Measurements from ENCODE around the gene RGS8.
"Not testable (repeated sequence)": the region's sequence is repeated elsewhere in the genome, so short reads cannot be mapped to it uniquely, and the experiment has no call there.

The RGS8 gene

DNA sequence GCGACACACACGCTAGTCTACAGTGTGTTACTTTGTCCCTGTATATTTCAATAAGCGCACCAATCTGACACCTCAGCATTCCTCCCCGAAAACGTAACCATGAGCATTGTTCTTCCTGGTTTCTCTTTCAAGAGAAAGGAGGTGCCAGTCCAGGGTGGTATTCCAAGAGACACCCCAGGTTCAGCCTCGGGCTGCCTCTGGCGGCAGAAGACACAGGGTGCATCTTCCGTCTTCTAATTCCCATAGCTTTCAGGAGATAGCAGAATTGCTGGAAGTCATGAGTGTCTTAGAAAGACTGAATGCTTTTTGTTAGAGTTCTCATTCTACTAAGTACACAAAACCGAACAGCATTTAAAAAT lies 15.9 kb upstream of the RGS8 start:
- DNase-seq: no peak

DNA sequence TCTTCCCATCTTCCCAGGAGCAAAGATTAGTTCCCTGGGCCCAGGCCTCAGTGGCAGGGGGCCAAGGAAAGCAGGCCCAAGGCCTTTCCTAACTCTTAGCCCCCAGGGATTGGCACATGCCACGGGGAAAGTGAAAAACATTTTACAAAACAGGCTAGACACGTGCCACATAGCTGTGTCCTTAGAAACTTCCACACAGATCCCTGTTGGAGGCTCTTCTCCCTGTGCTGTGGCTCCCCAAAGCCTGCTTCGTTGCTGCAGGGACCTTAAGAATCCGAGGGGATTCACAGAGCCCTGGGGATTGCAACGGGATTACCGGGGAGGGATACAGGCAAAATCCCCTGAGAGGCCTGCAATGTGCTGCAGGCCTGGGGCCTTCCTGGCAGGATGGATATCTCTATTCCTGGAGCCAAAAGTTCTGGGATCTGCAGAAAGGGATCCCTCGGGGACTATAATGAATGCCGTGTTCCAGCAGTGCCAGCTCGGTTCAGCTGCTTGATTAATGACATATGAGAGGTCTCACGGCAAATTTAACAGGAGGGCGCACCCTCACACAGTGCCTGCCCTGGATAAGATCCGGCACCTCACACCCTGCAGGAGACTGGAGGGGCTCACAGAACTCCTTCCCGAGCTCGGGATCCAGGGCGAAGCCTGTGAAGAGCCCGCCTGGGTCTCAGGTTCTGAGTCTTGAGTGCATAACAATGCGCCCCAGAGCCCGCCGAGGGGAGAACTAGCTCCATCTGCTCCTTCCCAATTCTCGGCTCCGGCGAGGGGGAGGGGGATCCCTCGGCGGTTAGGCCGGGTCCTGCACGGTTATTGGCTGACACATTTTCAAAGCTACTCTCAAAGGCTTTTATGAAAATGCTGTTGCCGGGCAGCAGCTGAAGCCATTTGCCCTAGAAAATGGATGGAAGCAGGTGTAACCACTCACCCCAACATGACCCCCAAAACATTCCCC lies 15.3 kb upstream of the RGS8 start:
- DNase-seq: no peak

DNA sequence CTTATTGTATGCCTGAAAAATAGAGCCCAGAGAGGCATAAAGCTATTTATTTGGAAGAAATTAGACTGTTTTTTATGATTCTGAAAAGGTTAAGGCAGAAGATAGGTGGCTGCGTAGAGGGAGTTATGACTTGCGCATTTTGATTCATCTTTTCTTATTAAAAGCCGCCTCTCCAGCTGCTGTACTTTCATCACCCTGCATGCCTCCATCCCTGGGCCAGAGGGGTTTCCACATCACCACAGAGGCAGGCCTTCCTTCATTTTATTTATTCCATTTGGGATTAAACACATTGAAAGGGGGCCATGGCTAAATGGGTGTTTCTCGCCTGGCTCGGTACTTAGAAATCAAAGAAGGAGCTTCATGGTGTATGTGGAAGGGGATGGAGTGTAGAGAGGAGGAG lies 14.6 kb upstream of the RGS8 start:
- no peak for DNase-seq

DNA sequence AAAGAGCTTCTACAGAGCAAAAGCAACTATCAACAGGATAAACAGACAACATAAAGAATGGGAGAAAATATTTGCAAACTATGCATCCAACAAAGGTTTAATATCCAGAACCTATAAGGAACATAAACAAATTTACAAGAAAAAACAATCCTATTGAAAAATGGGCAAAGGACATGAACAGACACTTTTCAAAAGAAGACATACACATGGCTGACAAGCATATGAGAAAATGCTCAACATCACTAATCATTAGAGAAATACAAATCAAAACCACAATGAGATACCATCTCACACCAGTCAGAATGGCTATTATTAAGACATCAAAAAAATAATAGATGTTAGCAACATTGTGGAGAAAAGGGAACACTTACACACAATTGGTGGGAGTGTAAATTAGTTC lies 8.8 kb upstream of the RGS8 start:
- not testable (repeated sequence) for DNase-seq

DNA sequence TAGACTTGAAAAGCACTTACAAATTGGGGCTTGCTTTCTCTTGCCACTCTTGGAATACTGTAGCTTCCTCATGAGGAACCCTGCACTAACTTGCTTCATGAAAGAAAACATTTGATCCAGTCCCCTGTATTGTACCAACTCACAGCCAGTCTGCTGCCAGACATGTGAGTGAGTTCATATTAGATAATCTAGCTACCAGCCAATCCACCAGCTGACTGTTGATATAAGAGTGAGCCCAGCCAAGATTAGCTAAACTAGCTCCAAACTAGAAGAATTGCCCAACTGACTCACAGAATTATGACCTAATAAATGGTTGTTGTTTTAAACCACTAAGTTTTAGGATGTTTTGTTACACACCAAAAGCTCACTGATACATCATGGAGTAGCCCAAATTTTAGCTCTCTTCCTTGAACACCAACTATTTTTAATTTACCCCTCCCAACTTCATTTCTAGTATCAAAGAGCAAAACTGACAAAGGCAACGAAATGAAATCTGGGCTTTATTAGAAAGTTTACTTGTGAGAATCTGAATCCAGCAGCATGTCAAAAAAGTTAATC lies 6.6 kb upstream of the RGS8 start:
- DNase-seq: no peak

DNA sequence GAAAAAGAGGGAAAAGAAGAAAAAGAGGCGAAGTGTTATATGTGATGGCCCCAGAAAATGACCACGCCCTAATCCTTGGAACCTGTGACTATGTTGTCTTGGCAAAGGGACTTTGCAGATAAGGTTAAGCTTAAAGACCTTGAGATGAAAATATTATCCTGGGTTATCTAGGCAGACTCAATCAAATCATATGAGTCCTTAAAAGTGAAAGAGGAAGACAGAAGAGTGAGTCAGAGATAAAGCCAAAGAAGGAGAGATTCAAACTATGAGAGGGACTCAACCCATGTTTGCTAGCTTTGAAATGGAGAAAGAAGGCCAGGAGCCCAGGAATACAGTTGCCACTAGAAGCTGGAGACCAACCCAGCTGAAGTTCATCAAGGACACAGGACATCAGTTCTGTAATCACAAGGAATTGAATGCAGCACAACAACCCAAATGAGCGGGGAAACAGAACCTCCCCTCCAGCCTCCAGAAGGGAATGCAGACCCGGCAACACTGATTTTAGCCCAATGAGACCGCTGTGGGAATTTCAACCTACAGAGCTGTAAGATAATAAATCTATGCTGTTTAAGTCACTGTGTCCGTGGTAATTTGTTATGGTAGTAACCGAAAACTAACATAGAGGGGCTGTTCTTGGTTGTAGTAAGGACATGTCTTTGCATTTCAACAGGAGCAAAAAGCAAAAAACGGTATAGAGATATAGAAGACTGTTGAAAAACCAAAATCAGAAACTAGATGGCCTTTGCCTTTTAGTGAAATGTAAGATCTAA lies 4.2 kb upstream of the RGS8 start:
- no peak for DNase-seq

DNA sequence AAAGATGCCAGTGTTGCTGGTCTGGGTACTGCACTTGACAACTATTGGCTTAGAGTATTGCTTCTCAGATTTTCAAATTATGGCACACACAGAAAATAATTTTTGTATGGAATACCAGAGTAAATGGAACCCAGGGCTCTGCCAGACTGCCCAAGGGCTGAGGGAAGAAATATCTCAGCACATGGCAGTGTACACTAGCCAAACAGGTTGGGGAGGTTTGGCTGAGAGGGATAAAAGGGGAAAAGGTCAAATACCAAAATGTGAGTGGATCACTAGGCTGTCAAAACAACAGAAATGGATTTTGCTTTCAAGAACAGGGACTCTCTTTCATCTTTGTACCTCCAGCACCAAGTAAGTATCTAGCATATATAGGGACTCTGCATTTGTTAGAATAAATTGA lies 3.0 kb upstream of the RGS8 start:
- no peak for DNase-seq

DNA sequence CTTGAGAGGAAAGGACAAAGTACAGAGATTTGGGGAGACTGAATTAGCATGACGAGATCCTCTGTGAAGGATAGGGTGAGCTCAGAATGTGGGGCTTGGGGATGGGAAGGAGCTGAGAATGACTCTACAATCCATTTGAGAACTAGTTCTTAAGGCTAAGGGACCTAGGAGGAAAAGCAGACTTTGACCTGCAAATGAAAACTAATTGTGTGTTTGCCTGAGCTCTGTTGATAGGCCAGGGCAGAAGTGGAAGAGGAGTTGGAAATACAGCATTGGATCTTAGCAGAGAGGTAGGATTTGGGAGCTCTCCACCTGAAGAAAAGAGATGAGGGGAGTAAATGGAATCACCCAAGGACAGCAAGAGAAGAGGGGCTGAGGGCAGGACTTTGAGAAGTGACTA lies 2.1 kb upstream of the RGS8 start:
- DNase-seq: no peak

DNA sequence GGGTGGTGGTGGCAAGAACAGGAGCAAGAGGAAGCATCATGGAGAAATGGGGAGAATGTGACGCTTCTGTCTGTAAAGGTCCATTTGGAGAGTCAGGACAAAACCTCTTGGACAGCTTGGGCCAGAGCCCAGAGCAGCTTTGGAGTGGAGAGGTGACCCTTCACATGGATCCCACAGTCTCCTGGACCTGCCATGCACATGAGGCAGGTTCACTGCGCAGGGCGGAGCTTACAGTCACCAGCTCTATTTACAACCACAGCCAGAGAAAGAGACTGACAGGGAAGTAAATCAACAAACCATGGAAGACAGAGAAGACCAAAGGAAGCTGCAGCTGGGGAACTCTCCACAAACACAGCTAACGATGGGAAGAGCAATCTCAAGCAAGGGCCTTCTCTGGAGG lies 828 bp upstream of the RGS8 start:
- no peak for DNase-seq

DNA sequence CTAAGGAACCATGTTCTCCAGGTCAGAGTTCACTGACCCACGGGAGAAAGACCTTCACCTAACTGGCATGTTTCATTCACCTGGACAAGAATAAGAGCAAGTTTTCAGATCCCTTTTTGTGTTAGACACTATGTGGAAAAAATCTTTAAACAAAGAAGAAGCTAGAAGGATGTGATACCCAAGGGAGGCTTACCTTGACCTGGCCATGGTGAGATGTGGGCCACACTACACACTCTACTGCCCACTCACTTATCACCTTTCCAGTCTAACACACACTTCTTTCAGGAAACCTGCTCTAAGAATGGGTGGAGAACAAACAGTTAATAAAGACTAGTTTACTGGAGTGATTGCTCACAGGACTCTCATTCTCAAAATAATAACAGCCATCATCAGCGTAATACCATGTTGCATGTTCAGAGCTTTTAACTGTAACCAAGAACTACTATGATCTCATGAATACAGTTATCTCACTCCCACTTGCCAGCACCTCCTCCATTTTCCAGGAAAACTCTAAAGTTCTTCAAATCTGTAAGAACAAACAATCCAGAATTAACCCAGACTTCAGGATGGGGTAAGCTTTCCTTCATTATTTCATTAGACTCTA lies 1.4 kb downstream of the RGS8 start:
- no peak for DNase-seq

DNA sequence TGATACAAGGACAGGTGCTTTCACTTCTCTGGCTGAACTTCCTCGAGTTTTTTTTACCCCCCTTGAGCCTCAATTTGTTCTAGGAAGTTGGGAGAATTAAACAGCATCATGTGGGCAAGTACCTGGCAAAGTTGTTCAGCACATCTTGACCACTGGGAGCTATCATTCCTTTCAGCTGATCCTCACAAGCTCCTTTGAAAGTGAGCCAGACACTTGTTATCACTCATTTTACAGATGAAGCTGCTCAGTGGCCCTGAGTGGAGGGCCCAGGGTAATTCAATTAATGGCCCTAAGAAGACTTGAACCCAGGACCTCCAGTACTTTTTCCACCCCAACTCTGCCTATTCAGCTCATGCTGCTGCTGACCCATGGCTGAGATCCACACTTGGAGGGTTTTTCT lies 2.0 kb downstream of the RGS8 start:
- no peak for DNase-seq

DNA sequence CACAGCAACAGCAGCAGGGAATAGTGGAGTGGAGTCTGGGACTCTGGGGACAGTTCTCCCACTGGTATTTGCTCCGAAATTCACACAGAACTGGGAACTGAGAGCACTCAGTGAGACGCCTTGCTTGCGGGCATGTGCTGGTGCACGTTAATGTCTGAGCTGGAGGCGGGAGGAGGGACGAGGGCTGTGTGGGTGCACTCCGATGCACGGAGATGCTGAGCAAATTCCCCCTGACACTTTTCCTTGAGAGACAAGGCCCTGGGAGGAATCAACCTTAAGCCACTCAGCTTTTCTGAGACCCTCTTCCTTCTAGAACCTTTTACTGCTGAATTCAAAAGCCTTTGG lies 2.8 kb downstream of the RGS8 start:
- no peak for DNase-seq

DNA sequence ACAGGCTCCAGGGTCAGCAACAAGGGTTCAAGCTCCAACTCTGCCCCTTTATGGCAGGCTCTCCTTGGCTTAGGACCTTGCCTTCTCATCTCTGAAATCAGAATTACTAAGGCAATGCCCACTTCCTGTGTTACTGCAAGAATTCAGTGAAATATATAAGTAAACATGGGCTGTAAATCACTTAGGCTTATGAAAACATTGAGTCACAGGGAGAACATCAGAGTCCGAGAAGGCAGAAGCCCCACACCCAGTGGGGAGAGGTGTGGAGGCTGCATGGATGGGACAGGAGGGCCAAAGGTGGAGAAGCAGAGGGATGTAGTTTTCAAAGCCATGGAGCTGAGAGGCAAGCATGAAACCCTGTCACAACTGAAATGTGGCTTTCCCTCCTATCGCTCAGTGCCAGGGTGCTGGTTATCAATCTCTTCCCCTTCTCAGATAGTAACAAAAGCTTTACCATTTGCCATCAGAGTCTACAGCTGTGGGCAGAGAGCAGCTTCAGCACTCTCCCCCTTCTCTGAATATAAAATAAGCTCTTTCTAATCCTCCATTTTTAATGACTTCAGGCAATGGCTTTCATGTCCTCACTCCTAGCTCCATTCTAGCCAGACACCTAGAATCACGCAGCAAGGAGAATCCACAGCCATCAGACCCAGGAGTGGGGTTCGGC lies 3.4 kb downstream of the RGS8 start:
- no peak for DNase-seq

DNA sequence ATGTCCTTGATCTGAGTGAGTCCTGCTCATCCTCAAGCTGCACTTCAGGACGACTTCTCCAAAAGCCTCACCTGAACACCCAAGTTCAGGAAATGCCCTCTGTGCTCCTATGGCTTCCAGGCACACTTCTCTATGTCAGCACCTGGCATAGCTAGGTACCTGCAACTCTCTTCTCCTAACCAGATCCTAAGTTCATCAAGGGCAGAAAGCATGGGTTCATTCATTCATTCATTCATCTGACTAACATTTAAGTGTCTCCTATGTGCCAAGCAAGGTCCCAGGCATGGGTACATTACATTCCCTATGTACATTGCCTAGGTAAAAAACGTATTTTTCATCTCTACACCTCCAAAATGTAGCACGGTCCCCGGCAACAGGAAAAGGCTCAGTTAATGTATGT lies 4.0 kb downstream of the RGS8 start:
- DNase-seq: no peak

DNA sequence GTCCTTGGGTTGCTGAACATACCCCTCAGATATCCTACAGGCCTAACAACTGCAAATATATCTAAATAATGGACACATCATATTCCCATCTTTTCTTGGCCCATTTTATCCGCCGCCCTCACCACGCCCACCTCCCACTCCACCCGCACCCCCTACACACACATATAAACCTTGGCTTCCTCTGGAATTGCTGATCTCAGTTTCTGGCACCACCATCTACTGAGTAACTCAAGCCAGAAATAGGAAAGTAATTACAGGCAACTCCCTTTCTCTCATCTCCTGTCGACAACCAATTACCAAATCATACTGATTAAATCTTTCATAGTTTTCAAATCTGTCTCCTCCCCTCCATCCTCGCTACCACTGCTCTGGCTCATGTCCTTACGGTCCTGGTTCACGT lies 4.7 kb downstream of the RGS8 start:
- DNase-seq: no peak

DNA sequence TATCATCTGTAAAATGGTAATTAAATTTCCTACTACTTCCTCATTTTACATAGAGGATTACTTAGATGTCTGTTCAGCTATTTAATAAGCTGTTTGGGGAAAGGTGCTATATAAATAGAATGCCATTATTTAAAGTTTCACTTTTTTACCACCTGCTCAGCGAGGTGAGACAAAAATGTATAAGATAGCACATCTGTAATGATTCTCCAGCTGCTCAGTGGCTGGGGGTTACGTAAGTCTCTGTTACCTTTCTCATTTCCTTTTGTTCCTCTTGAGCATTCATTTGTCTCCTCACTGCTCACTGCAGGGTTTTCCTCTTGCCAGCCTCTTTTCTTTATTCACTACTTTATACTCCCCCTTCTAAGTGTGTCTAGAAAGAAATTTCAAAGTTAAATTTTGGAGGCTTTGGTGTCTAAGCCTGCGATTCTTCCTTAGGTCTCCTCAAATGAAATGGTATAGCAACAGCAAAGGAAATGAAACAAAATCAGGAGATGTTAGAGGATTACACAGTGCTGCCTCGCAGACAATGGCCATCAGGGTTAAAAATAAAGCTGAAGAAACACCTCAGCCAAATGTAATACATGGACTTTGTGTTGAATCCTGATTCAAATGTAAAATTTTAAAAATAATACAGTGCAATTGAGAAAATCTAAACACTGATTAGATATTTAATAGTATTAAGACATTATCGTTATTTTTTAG lies 6.8 kb downstream of the RGS8 start:
- DNase-seq: no peak

DNA sequence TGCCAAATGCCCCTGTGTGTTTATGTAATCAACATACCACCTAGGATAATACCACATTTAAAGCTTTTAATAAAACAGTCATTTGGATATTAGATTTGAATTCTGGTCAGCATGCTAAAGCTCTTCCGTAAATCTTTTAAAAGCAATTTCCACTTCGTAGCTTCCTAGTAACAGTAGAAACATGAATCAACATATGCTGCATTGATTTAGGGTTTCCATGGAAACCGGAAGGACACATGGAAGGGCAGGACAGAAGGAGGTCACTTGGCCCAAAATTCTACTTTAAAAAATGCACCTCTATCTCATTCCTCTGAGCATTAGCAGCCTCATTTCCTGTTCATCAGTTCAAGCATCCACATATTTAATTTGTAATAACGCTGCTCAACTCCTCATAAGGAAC lies 8.1 kb downstream of the RGS8 start:
- DNase-seq: no peak

DNA sequence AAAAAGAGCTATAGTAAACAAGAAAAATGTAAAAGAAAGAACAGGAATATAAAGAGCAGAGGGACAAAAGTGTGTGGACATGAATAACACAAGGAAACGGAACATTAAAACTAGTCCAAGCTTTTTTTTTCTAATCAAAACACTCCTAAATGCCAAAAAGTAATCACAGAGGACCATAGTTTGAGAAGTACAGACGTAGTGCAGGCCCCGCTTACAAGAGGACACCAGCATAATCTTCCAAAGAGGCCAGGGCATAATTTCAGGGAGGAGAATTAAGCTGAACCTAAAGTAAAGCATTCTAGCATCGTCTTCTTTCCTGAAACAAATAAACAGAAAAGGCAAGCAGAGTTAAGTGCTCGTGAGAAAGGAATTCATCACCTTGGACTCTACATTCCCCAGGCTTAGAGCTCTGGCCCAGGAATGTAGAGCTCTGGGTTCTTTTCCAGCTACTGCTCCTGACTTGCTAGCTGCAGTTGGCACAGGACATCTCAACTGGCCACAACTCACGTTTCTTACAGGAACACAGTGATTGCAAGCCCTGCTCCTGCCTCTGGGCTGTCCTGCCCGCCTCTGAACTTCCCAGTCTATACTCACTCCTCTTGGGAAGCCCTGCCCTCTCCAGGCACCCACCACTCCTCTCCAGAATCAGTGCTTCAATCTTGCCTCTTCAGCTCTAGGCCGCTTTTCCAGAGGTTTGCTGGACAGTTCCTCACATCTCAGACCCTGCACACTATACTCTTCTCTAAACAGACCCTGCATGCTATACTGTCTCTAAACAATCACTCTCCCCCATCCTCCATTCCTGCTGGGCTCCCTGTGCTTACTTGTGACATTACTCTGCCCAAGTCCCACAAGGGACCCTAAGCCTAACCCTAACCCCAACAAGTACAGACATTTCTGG lies 9.8 kb downstream of the RGS8 start:
- no peak for DNase-seq

DNA sequence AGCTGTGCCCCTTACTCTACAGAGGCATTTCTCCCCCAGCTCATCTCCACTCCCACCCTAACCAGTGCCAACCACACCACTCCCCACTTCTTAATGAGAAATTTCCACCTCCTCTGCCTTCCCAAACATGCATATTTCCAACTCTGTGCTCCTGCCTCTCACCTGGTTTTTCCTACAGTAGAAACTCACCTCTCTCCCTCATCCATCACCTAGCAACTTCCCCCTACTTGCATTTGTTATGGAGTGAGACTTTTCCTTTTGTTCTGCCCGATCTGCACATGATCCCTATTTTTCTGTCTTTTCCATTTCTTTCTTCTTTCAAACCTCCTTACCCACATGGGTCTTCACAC lies 11.9 kb downstream of the RGS8 start:
- DNase-seq: no peak

DNA sequence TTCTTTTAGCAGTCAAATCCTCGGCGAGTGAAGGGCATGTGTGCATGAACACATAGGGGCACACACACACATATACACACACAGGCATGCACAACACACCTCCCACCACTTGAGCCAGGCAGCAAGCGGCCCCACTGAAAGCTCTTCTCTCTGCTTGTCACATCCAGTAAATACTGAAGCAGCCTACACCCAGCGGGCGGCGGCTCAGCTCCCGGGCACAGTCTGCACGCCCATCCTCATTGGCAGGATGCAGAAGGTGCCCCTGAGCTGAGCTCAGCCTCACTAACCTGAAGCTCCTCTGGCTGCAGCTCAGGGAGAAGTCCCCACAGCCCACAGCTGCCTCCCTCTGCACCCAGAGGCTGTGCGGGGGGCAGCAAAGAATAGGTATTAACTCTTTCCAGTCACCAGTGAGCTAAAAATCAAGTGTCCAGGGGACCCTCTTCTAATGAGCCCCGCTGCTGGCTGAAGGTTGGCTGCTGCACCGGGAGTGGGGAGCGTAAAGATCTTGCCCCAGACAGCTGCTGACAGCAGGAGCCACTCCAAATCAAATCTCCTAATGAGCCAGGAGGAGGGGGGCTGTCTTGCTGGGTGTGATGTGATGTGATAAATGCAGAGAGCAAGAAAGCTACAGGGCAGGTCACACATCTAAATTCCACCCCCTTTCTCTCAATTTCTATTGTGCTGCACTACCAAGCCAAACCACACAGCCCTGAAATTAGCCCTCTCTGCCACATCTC lies 12.5 kb downstream of the RGS8 start:
- DNase-seq: no peak

All from activated CD4-positive, alpha-beta T cell treated with anti-CD3 and anti-CD28 coated beads for 48 hours (primary cell).